Stimulated activated CD4-positive, alpha-beta T cell treated with anti-CD3 and anti-CD28 coated beads, Interleukin-2, amount 100 ng/mL, for 48 hours (primary cell): ENCODE results near the gene TCF19.

ENCODE experiments used
- DNase-seq, 2 donors: peaks; one replicate each; pipeline ENCODE4 v3.0.0-alpha.2; 2020

TCF19 gene

GRCh38 chr6:31129130-31129529, 29.3 kb upstream of the TCF19 start:
- no peak for DNase-seq

DNA sequence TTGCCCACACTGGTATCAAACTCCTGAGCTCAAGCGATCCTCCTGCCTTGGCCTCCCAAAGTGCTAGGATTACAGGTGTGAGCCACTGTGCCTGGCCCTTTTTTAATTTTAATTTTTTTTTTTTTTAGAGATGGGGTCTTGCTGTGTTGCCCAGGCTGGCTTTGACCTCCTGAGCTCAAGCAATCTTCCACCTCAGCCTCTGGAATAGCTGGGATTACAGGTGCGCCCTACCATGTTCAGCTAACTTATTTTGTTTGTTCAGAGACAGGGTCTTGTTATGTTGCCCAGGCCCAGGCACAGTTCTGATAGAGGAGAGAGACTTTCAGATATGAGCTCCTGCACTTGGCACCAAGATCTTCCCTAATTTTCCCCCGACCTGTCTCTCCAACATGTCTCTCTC, 27.6 kb upstream of the TCF19 start:
- no peak for DNase-seq

GRCh38 chr6:31131595-31131994, 26.8 kb upstream of the TCF19 start:
- DNase-seq, result no peak

- DNase-seq, result no peak
These were observed 25.6 kb upstream of the TCF19 start for GRCh38 chr6:31132806-31133205.

- DNase-seq, result no peak
These were observed 22.7 kb upstream of the TCF19 start for GRCh38 chr6:31135710-31136109.

DNA sequence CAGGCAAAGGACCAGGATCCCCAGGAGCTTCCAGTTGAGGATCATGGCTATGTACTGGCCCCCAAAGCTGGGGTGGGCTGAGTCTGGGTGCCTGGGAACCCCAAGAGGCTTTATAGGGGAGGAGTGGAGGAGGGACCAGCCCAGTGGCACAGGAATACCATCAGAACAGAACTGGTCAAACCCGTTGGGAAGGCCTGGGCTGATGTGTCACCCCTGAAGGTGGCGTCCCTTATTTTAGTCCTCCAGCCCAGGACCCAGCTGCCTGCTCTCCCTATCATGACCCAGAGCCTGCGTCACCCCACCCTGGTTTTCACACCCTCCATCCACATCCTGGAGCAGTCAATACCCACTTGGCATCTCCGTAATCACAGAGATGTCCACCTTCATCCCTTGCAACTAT, 19.4 kb upstream of the TCF19 start, which contains the start of gene PSORS1C2:
Gene PSORS1C2 (minus strand): TSS at position 85 of the 400 bp plus-strand sequence. CDS start 40 bp downstream, at position 45.
- no peak for DNase-seq

DNA sequence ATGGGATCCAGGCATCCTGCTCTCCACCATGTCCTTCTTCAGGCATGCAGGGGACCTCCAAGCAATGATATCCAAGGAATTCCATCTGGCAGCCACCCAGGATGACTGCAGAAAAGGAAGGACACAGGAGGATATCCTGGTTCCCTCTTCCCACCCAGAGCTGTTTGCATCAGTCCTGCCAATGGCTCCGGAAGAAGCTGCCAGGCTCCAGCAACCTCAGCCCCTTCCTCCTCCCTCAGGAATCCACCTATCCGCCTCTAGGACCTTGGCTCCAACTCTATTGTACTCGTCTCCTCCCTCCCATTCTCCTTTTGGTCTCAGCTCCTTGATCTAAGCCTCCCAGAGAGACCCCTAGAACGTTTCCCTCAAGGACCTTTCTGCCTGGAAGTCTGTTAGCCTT, 18.8 kb upstream of the TCF19 start:
- DNase-seq, result no peak

- no peak for DNase-seq
These were observed 17.7 kb upstream of the TCF19 start for GRCh38 chr6:31140643-31141042.

DNA sequence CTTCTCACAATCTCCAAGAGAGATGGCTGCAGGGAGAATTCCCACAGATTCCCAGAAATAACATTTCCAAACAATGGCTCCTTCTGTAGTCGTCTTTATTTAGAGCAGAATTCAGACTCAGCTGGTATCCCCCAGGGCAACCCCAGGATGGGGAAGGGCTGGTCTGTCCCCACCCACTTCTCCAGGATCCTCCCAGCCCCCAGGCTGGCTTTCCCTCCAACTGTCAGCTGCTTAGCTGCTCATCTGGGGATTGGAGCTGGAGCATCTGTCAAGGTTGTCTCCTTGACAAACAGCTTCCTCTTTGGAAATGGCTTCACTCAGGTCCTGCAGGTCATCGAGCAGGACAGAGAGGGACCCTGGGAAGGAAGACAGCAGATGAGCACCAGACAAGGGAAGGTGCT, 16.0 kb upstream of the TCF19 start:
- no peak for DNase-seq

DNA sequence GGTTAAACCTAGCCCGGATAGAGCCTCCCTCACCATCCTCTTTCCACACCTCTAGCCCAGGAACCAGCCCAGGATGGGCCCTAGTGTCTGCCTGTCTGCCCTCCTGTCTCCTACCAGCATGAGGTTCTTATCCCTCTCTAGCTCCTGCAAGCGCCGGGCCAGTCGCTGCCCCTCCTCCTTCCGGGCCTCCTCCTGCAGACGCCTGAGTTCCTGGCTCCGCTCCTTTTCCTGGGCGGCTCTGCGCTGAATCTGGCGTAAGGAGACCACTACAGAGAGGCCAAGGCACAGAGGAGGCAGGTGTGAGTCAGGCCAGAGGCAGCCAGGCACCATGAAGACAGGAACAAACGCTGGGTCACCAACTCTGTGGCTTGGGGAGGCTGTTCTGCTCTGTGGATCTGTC, 15.2 kb upstream of the TCF19 start:
- DNase-seq, result no peak

GRCh38 chr6:31144296-31144969, 14.0 kb upstream of the TCF19 start:
- no peak for DNase-seq

- no peak for DNase-seq
These were observed 13.4 kb upstream of the TCF19 start for GRCh38 chr6:31144970-31145340.

DNA sequence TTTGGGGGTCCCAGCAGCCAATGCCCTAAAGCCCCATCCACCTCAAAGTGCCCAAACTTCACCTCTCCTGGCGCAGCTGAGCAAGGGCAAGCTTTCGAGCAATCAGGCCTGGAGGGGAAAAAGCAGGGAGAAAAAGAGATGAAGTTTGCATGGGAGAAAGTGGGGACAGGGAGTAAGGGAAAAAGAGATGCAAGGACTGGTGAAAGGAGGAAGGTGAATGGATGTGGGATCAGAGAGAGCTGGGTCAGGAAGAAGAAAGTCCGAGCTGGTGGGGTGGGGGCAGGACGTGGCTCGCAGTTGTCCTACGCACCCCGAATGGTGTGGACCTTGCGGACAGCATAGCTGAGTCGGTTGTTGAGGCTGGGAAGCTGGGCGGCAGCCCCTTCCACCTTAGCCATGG, 13.0 kb upstream of the TCF19 start:
- DNase-seq, result no peak

DNA sequence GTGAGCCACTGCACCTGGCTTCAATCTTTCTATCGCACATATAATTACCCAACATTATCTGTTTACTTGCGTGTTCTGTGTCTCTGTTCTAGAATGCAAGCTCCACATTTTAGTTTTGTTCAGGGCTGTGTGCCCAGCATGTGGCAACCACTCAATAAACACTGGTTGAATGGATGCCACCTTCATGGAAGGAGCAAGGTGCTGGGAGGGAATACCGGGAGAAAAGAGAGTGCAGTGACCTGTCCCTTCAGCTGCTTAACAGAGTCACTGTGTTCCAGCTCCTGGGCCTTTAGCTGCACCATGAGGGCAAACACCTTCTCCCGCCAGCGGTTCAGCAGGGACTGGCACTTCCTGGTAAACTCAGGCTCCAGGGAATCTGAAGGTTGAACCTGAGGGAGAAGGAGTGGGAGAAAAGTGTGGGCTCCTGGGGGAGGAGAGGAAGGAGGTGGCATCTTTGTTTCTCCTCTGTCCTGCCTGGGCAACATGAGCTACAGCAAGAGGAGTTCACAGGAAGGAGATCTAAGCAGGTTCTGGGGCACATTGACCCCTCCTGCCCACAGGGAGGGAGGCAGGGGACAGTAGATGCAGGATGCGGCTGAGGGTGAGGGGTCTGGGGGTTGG, 8.5 kb upstream of the TCF19 start:
- no peak for DNase-seq

DNA sequence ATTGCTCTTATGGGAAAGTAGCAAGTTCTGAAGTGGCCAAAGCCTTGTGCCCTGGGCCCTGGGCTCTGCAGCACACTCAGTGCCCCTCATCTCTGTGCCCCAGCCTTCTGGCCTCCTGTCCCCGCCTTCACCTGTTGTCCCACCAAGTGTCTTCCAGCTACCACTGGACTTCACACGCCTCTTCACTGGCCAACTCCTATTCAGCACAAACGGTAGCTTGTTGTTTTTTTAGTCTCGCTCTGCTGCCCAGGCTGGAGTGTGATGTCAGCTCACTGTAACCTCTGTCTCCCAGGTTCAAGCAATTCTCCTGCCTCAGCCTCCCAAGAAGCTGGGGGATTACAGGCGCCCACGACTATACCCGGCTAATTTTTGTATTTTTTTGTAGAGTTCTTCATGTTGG, 5.6 kb upstream of the TCF19 start:
- DNase-seq, result no peak

DNA sequence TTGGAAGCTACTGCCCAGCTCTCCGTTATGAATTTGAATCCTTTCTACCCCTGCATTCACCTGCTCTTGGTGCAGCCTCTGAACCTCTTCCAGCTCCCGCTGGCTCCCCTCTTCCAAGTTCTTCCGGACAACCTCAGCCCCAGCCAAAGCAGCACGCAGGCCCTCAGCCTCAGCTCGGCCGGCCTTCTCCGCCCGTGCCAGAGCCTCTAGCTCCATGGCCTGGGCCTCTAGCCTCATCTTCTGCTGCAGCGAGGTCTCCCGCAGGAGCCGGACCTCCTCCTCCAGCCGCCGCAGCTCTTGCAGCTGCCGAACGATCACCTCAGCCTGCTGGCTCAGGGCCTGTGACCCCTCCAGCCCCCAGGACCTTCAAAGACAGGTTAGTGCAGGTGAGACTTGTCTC, 4.0 kb upstream of the TCF19 start:
- no peak for DNase-seq

DNA sequence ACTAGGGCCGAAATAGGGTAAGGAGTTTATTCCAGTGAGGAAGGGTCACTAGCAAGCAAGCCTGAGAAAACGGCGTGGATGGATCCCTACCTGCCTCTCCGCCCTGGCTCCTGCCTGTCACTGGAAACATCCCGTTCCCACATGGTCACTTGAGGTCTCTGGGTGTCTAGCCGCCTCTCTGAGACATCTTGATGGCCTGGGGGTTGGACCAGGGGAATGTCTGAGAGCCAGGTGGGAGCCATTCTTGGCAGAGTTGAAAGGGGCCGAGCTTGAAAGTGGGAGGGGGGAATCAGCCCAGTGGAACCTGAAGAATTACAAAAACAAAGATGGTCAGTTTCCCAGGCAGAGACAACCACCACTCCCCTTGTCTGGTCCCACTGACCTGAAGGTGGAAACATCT, 1.7 kb upstream of the TCF19 start:
- DNase-seq, result no peak

DNA sequence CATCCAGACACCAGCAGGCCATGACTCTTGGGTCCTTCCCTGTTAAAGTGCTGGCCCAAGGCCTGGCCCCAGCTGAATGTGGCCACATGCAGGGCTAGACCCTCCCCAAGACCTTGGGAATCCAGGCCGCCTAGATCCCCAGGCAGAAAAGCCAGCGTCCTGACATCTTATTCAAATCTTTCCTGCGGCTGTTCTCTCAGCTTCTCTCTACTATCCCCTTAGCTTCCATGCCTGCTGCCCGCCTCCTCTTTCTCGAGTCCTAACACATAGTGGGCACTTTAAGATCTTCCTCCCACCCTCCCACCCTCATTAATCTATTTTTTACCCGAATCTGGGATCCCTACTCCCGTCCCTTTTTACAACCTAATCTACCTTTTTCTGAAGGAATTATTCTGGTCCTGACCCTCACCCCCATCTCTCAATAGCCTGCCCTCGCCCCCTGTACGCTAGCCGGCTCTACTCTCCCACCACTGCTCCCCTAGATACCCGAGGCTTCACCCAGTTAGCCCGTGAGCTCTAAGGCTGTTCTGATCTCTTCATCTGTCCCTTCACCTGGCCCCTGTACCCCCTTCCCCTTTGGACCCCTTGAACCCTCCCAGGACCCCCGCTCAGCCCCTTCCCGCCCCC, 763 bp upstream of the TCF19 start, which contains the start of gene CCHCR1:
Gene CCHCR1 (minus strand): TSS at position 290 of the 627 bp plus-strand sequence. CDS start 202 bp downstream, at position 88.
- no peak for DNase-seq

DNA sequence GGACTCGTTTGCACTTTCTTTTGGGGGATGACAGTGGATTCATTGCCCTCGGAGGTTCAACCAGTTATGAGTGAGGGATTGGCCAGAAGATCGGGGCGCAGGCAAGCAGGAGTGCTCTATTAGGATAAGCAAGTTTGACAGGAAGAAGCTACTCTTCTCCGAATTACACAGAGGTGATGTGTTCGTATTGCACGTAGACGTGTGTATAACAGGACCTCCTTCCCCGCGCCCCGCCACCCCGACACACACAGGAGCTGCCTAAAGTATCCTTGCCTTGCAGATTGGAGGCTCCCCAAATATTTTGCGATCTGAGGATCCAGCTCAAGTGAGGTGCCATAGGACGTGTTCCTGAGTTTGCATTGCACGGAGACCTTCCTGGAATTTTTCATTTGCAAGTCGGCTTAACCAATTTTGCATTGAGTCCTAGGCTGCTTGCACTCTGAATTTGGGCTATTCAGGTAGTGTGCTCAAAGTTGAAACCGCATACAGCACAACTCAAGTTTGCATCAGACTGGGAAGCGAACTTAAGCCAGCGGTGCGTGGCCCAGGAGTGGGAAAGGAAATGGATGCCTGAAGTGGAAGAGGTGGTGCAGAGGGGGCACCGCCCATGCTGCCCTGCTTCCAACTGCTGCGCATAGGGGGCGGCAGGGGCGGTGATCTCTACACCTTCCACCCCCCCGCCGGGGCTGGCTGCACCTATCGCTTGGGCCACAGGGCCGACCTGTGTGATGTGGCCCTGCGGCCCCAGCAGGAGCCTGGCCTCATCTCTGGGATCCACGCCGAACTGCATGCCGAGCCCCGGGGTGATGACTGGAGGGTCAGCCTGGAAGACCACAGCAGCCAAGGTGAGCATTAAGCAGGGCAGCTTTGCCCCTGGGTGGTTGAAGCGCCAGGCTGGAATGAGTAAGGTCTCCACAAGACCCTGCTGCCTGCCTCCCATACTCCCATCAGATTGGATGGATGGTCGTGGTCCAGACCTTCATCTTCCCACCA, 770 bp downstream of the TCF19 start:
- DNase-seq, result no peak

GRCh38 chr6:31161216-31162126, 3.1 kb downstream of the TCF19 start:
- DNase-seq, result no peak

- DNase-seq, result no peak
These were observed 4.2 kb downstream of the TCF19 start for GRCh38 chr6:31162463-31163165.
